Activated CD4-positive, alpha-beta T cell treated with anti-CD3 and anti-CD28 coated beads for 36 hours (primary cell): Measurements from ENCODE around the gene RING1. TPM values are rescaled to one million over a fixed set of nuclear protein-coding genes. Genes with fewer than 3 reads are reported as not detected.

Experiments used
- ATAC-seq: fragments of 200-7000 bp; cut with Tn5 transposase; one replicate; pipeline ENCODE4 v1.10.0; 2021; ENCODE audit warnings: mild to moderate bottlenecking, moderate library complexity
- CTCF ChIA-PET: fragments of 350-600 bp; sonication (Branson Sonifier 250); formaldehyde crosslinking; loops from one replicate; lab custom pipeline; 2021; ENCODE audit warnings: antibody characterized with exemption; lab: Charles Lee
- POLR2A ChIA-PET: fragments of 350-600 bp; sonication (Branson Sonifier 250); formaldehyde crosslinking; loops from one replicate; lab custom pipeline; 2021; ENCODE audit warnings: antibody characterized with exemption, inconsistent platforms; lab: Charles Lee
- DNase-seq: peaks from one replicate; pipeline ENCODE4 v3.0.0-alpha.2; 2020
- H3K27ac Mint-ChIP-seq: one replicate; pipeline ENCODE4 v1.8.0; 2021; ENCODE audit warnings: mixed read lengths
- H3K27me3 Mint-ChIP-seq: one replicate; pipeline ENCODE4 v1.8.0; 2021; ENCODE audit warnings: mixed read lengths
- H3K36me3 Mint-ChIP-seq: one replicate; pipeline ENCODE4 v1.8.0; 2021; ENCODE audit warnings: low read depth, mixed read lengths
- H3K4me1 Mint-ChIP-seq: one replicate; pipeline ENCODE4 v1.8.0; 2021; ENCODE audit warnings: mixed read lengths
- H3K4me3 Mint-ChIP-seq: one replicate; pipeline ENCODE4 v1.8.0; 2021; ENCODE audit warnings: mild to moderate bottlenecking, moderate library complexity, mixed read lengths
- H3K9me3 Mint-ChIP-seq: one replicate; pipeline ENCODE4 v1.8.0; 2021; ENCODE audit warnings: low read depth, mixed read lengths
- intact Hi-C, 2 experiments: fragments of 100-400 bp; cut with DNase I in 1 of 2; cut with micrococcal nuclease in 1 of 2; formaldehyde crosslinking; loops; one replicate each; pipeline versions ENCODE4 v1.14.2 to v1.15.1; 2022 to 2024; cut with DNase I, micrococcal nuclease
- total RNA-seq, 2 experiments: library from RNA; stranded (reverse); gene quantifications; one replicate each; pipeline ENCODE4 v1.2.3, GENCODE V29; 2021

The RING1 gene
- total RNA-seq, 2 experiments from 2014 or later = 28.3 to 39.3 TPM

GRCh38 chr6:33166811-33167210, 41.5 kb upstream of the RING1 start:
- Mint-ChIP-seq H3K4me3 (no peak overlapping the region), H3K9me3 (no peaks in the 10 kb centered on the region), H3K4me1 (peaks cover 3% of the 10 kb centered on the region), H3K36me3 (no peaks in the 10 kb centered on the region), H3K27ac (no peak overlapping the region), H3K27me3 (no peaks in the 10 kb centered on the region)
- ATAC-seq (no peak), DNase-seq (no peak)
- intact Hi-C loops = no loop called here
- POLR2A ChIA-PET = no interaction called here
- CTCF ChIA-PET = interaction anchor here (0.6 kb wide), 1 partner anchor 11 kb away, joined by 3 read pairs; no protein-coding TSS in a partner anchor

GRCh38 chr6:33167374-33168283, 40.7 kb upstream of the RING1 start:
- Mint-ChIP-seq H3K27ac (no peak overlapping the region), H3K4me1 (no peaks in the 10 kb centered on the region), H3K4me3 (no peak overlapping the region), H3K36me3 (no peaks in the 10 kb centered on the region), H3K27me3 (no peaks in the 10 kb centered on the region), H3K9me3 (no peaks in the 10 kb centered on the region)
- no peak for ATAC-seq
- POLR2A ChIA-PET = no interaction called here
- no peak for DNase-seq
- CTCF ChIA-PET = interaction anchor here (0.6 kb wide), 1 partner anchor 10 kb away, joined by 3 read pairs; no protein-coding TSS in a partner anchor
- intact Hi-C loops = no loop called here

- H3K4me3 Mint-ChIP-seq = no peak overlapping the region
- no peak for ATAC-seq
- intact Hi-C loops = no loop called here
- ChIA-PET CTCF (no interaction called here), POLR2A (no interaction called here)
- no peaks in the 10 kb centered on the region for H3K27me3 Mint-ChIP-seq
- H3K9me3 Mint-ChIP-seq = no peaks in the 10 kb centered on the region
- H3K36me3 Mint-ChIP-seq = no peaks in the 10 kb centered on the region
- H3K4me1 Mint-ChIP-seq = no peaks in the 10 kb centered on the region
- H3K27ac Mint-ChIP-seq = no peak overlapping the region
- no peak for DNase-seq
Measured at GRCh38 chr6:33168284-33168601, 40.1 kb upstream of the RING1 start.

- ChIA-PET POLR2A (no interaction called here), CTCF (no interaction called here)
- ATAC-seq (no peak), DNase-seq (no peak)
- Mint-ChIP-seq H3K27me3 (no peaks in the 10 kb centered on the region), H3K4me1 (no peaks in the 10 kb centered on the region), H3K9me3 (no peaks in the 10 kb centered on the region), H3K4me3 (no peak overlapping the region), H3K36me3 (no peaks in the 10 kb centered on the region), H3K27ac (no peak overlapping the region)
- intact Hi-C loops = no loop called here
Measured at GRCh38 chr6:33168639-33169038, 39.7 kb upstream of the RING1 start.

- intact Hi-C loops = no loop called here
- DNase-seq = no peak
- ChIA-PET CTCF (no interaction called here), POLR2A (no interaction called here)
- H3K9me3 Mint-ChIP-seq = no peaks in the 10 kb centered on the region
- no peak overlapping the region for H3K27ac Mint-ChIP-seq
- H3K36me3 Mint-ChIP-seq = no peaks in the 10 kb centered on the region
- ATAC-seq = no peak
- H3K4me1 Mint-ChIP-seq = no peaks in the 10 kb centered on the region
- H3K27me3 Mint-ChIP-seq = no peaks in the 10 kb centered on the region
- no peak overlapping the region for H3K4me3 Mint-ChIP-seq
Measured at GRCh38 chr6:33169291-33170175, 38.8 kb upstream of the RING1 start.

- H3K4me1 Mint-ChIP-seq = no peaks in the 10 kb centered on the region
- no peaks in the 10 kb centered on the region for H3K36me3 Mint-ChIP-seq
- no peak overlapping the region for H3K27ac Mint-ChIP-seq
- DNase-seq (no peak), ATAC-seq (no peak)
- no peak overlapping the region for H3K4me3 Mint-ChIP-seq
- no peaks in the 10 kb centered on the region for H3K9me3 Mint-ChIP-seq
- ChIA-PET CTCF (no interaction called here), POLR2A (no interaction called here)
- intact Hi-C loops = no loop called here
- H3K27me3 Mint-ChIP-seq = no peaks in the 10 kb centered on the region
Measured at GRCh38 chr6:33170176-33171015, 37.9 kb upstream of the RING1 start.

- POLR2A ChIA-PET = no interaction called here
- H3K4me3 Mint-ChIP-seq = no peak overlapping the region
- intact Hi-C loops = no loop called here
- DNase-seq (no peak), ATAC-seq (no peak)
- H3K27ac Mint-ChIP-seq = no peak overlapping the region
- H3K27me3 Mint-ChIP-seq = no peaks in the 10 kb centered on the region
- H3K9me3 Mint-ChIP-seq = no peaks in the 10 kb centered on the region
- no peaks in the 10 kb centered on the region for H3K4me1 Mint-ChIP-seq
- CTCF ChIA-PET = interaction anchor here (1.3 kb wide), 1 partner anchor 10 kb away, joined by 5 read pairs; no protein-coding TSS in a partner anchor
- H3K36me3 Mint-ChIP-seq = no peaks in the 10 kb centered on the region
Measured at GRCh38 chr6:33171016-33171879, 37.1 kb upstream of the RING1 start.

GRCh38 chr6:33171880-33172687, 36.2 kb upstream of the RING1 start:
- ATAC-seq (no peak), DNase-seq (no peak)
- H3K27me3 Mint-ChIP-seq = no peaks in the 10 kb centered on the region
- no peaks in the 10 kb centered on the region for H3K36me3 Mint-ChIP-seq
- H3K4me1 Mint-ChIP-seq = no peaks in the 10 kb centered on the region
- H3K9me3 Mint-ChIP-seq = no peaks in the 10 kb centered on the region
- intact Hi-C loops = no loop called here
- ChIA-PET CTCF (interaction anchor here (1.1 to 1.3 kb wide), 2 partner anchors 11 to 16 kb away, joined by 3 to 5 read pairs; no protein-coding TSS in a partner anchor), POLR2A (no interaction called here)
- no peak overlapping the region for H3K4me3 Mint-ChIP-seq
- H3K27ac Mint-ChIP-seq = no peak overlapping the region

- POLR2A ChIA-PET = no interaction called here
- no peaks in the 10 kb centered on the region for H3K36me3 Mint-ChIP-seq
Measured at GRCh38 chr6:33172688-33173534, 35.4 kb upstream of the RING1 start.

More at GRCh38 chr6:33172688-33173534, 35.4 kb upstream of the RING1 start:
- H3K4me1 Mint-ChIP-seq = no peaks in the 10 kb centered on the region
- DNase-seq (no peak), ATAC-seq (no peak)
- CTCF ChIA-PET = interaction anchor here (0.6 to 1.5 kb wide), 6 partner anchors 11 to 303 kb away, joined by 3 to 9 read pairs (median 3); partner anchors contain the start of gene VPS52
- no peaks in the 10 kb centered on the region for H3K9me3 Mint-ChIP-seq
- H3K27ac Mint-ChIP-seq = no peak overlapping the region
- no peaks in the 10 kb centered on the region for H3K27me3 Mint-ChIP-seq
- intact Hi-C loops = no loop called here
- no peak overlapping the region for H3K4me3 Mint-ChIP-seq
